Measurements from ENCODE around the gene CCR8. TPM values are rescaled to one million over a fixed set of nuclear protein-coding genes. Genes with fewer than 3 reads are reported as not detected.
"Not testable (repeated sequence)": the region's sequence is repeated elsewhere in the genome, so short reads cannot be mapped to it uniquely, and the experiment has no call there.

The CCR8 gene
- total RNA-seq, 1 donor, result 2.2 TPM

- not testable (repeated sequence) for H3K9me3 ChIP-seq (ENCODE audit: low read depth, low read length); H3K4me3 ChIP-seq (ENCODE audit: low read length); H3K27me3 ChIP-seq (ENCODE audit: insufficient read depth, low read length)
- H3K4me1 ChIP-seq (ENCODE audit: insufficient read depth, low read length), result peaks cover 12% of the 10 kb centered on the region
These were observed 21.6 kb downstream of the CCR8 start for GRCh38 chr3:39351134-39351533.

- not testable (repeated sequence) for H3K9me3 ChIP-seq (ENCODE audit: low read depth, low read length); H3K27me3 ChIP-seq (ENCODE audit: insufficient read depth, low read length); H3K4me1 ChIP-seq (ENCODE audit: insufficient read depth, low read length); H3K4me3 ChIP-seq (ENCODE audit: low read length)
These were observed 23.8 kb downstream of the CCR8 start for GRCh38 chr3:39353168-39353927.

GRCh38 chr3:39358333-39358732, 28.8 kb downstream of the CCR8 start:
- no peak overlapping the region for H3K4me3 ChIP-seq (ENCODE audit: low read length)

GRCh38 chr3:39361252-39361927, 31.9 kb downstream of the CCR8 start:
- H3K4me1 ChIP-seq (ENCODE audit: insufficient read depth, low read length), result peaks cover 32% of the 10 kb centered on the region
- H3K27me3 ChIP-seq (ENCODE audit: insufficient read depth, low read length), result no peaks in the 10 kb centered on the region
- H3K9me3 ChIP-seq (ENCODE audit: low read depth, low read length), result no peaks in the 10 kb centered on the region
- H3K4me3 ChIP-seq (ENCODE audit: low read length), result no peak overlapping the region

More at GRCh38 chr3:39358333-39358732, 28.8 kb downstream of the CCR8 start:
- H3K4me1 ChIP-seq (ENCODE audit: insufficient read depth, low read length), result peaks cover 32% of the 10 kb centered on the region
- no peaks in the 10 kb centered on the region for H3K27me3 ChIP-seq (ENCODE audit: insufficient read depth, low read length)
- H3K9me3 ChIP-seq (ENCODE audit: low read depth, low read length), result no peaks in the 10 kb centered on the region

- Histone ChIP-seq H3K27me3 (ENCODE audit: insufficient read depth, low read length) (no peaks in the 10 kb centered on the region), H3K4me3 (ENCODE audit: low read length) (no peak overlapping the region), H3K4me1 (ENCODE audit: insufficient read depth, low read length) (peaks cover 32% of the 10 kb centered on the region), H3K9me3 (ENCODE audit: low read depth, low read length) (no peaks in the 10 kb centered on the region)
These were observed 32.7 kb downstream of the CCR8 start for GRCh38 chr3:39362192-39362591.

GRCh38 chr3:39362812-39363211, 33.3 kb downstream of the CCR8 start:
- Histone ChIP-seq H3K9me3 (ENCODE audit: low read depth, low read length) (no peaks in the 10 kb centered on the region), H3K4me3 (ENCODE audit: low read length) (no peak overlapping the region), H3K4me1 (ENCODE audit: insufficient read depth, low read length) (peaks cover 30% of the 10 kb centered on the region), H3K27me3 (ENCODE audit: insufficient read depth, low read length) (no peaks in the 10 kb centered on the region)

GRCh38 chr3:39370450-39370849, 40.9 kb downstream of the CCR8 start:
- not testable (repeated sequence) for H3K9me3 ChIP-seq (ENCODE audit: low read depth, low read length); H3K4me3 ChIP-seq (ENCODE audit: low read length); H3K4me1 ChIP-seq (ENCODE audit: insufficient read depth, low read length); H3K27me3 ChIP-seq (ENCODE audit: insufficient read depth, low read length)

- H3K9me3 ChIP-seq (ENCODE audit: low read depth, low read length), result no peaks in the 10 kb centered on the region
- H3K27me3 ChIP-seq (ENCODE audit: insufficient read depth, low read length), result no peaks in the 10 kb centered on the region
- H3K4me3 ChIP-seq (ENCODE audit: low read length), result no peak overlapping the region
- H3K4me1 ChIP-seq (ENCODE audit: insufficient read depth, low read length), result peaks cover 1% of the 10 kb centered on the region
These were observed 43.3 kb downstream of the CCR8 start for GRCh38 chr3:39372833-39373232.

GRCh38 chr3:39376959-39377634, 47.6 kb downstream of the CCR8 start:
- Histone ChIP-seq H3K4me1 (ENCODE audit: insufficient read depth, low read length) (peaks cover 8% of the 10 kb centered on the region), H3K9me3 (ENCODE audit: low read depth, low read length) (no peaks in the 10 kb centered on the region), H3K4me3 (ENCODE audit: low read length) (no peak overlapping the region), H3K27me3 (ENCODE audit: insufficient read depth, low read length) (no peaks in the 10 kb centered on the region)

- peaks cover 15% of the 10 kb centered on the region for H3K4me1 ChIP-seq (ENCODE audit: insufficient read depth, low read length)
- H3K9me3 ChIP-seq (ENCODE audit: low read depth, low read length), result no peaks in the 10 kb centered on the region
- H3K27me3 ChIP-seq (ENCODE audit: insufficient read depth, low read length), result no peaks in the 10 kb centered on the region
- H3K4me3 ChIP-seq (ENCODE audit: low read length), result no peak overlapping the region
These were observed 48.6 kb downstream of the CCR8 start for GRCh38 chr3:39378088-39378487.

- no peak overlapping the region for H3K4me3 ChIP-seq (ENCODE audit: low read length)
- no peaks in the 10 kb centered on the region for H3K9me3 ChIP-seq (ENCODE audit: low read depth, low read length)
- H3K27me3 ChIP-seq (ENCODE audit: insufficient read depth, low read length), result no peaks in the 10 kb centered on the region
- peaks cover 15% of the 10 kb centered on the region for H3K4me1 ChIP-seq (ENCODE audit: insufficient read depth, low read length)
These were observed 49.7 kb downstream of the CCR8 start for GRCh38 chr3:39378957-39379777.

GRCh38 chr3:39379778-39380155, 50.3 kb downstream of the CCR8 start:
- Histone ChIP-seq H3K27me3 (ENCODE audit: insufficient read depth, low read length) (no peaks in the 10 kb centered on the region), H3K4me1 (ENCODE audit: insufficient read depth, low read length) (peaks cover 21% of the 10 kb centered on the region), H3K9me3 (ENCODE audit: low read depth, low read length) (no peaks in the 10 kb centered on the region), H3K4me3 (ENCODE audit: low read length) (no peak overlapping the region)

GRCh38 chr3:39381432-39381831, 51.9 kb downstream of the CCR8 start:
- no peaks in the 10 kb centered on the region for H3K9me3 ChIP-seq (ENCODE audit: low read depth, low read length)
- peaks cover 35% of the 10 kb centered on the region for H3K4me1 ChIP-seq (ENCODE audit: insufficient read depth, low read length)
- no peak overlapping the region for H3K4me3 ChIP-seq (ENCODE audit: low read length)
- no peaks in the 10 kb centered on the region for H3K27me3 ChIP-seq (ENCODE audit: insufficient read depth, low read length)
